ENCODE data around the gene ZBTB7A. TPM values are rescaled to one million over a fixed set of nuclear protein-coding genes. Genes with fewer than 3 reads are reported as not detected.

Gene ZBTB7A
- total RNA-seq, 1 experiment from 2014 or later, result 25.9 TPM

DNA sequence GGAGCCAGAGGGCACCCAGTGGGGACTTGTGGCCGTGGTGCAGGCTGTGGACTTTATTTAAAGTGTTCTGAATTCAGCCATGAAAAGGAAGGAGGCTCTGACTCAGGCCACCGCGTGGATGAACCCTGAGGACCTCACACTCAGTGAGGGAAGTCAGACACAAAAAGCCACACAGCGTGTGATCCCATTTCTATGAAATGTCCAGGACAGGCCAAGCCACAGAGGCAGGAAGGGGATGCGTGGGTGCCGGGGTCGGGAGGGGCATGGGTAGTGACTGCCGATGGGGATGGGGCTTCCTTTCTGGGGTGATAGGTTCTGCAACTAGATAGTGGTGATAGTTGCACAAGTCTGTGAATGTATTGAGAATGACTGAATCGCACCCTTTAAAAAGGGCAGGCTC lies 8.7 kb upstream of the ZBTB7A start:
- ChIA-PET POLR2A (ENCODE audit: low non-redundant PET) (no interaction called here), CTCF (no interaction called here)
- Histone ChIP-seq H3K9me3 (ENCODE audit: low read depth, low read length, poor library complexity, severe bottlenecking) (no peaks in the 10 kb centered on the region), H3K36me3 (ENCODE audit: insufficient read depth, low read length, poor library complexity, severe bottlenecking) (no peaks in the 10 kb centered on the region), H3K4me1 (ENCODE audit: insufficient read depth, low read length, poor library complexity, severe bottlenecking) (peaks cover 5% of the 10 kb centered on the region), H3K27me3 (replicated peaks; ENCODE audit: insufficient read depth, low read depth, low read length, poor library complexity) (no peaks in the 10 kb centered on the region), H3K27ac (ENCODE audit: low read depth, low read length, poor library complexity, severe bottlenecking) (no peak overlapping the region), H3K4me3 (ENCODE audit: low read depth, low read length, poor library complexity, severe bottlenecking) (no peak overlapping the region)
- no TSS peak for BruUV-seq (replicated peaks)
- TF ChIP-seq CTCF (conservative IDR thresholded peaks at IDR 0.05; ENCODE audit: low read depth, low read length) (no peak), EZH2 (IDR thresholded peaks at IDR 0.05; ENCODE audit: borderline replicate concordance, low read depth, low read length, poor library complexity, severe bottlenecking) (no peak)
- intact Hi-C loops (cut with micrococcal nuclease; ENCODE audit: unreplicated experiment), result no loop called here
- DNase-seq (ENCODE audit: low spot score), result no peak

GRCh38 chr19:4071610-4072009 lies 4.9 kb upstream of the ZBTB7A start:
- Histone ChIP-seq H3K36me3 (ENCODE audit: insufficient read depth, low read length, poor library complexity, severe bottlenecking) (no peaks in the 10 kb centered on the region), H3K4me1 (ENCODE audit: insufficient read depth, low read length, poor library complexity, severe bottlenecking) (peaks cover 4% of the 10 kb centered on the region), H3K27ac (ENCODE audit: low read depth, low read length, poor library complexity, severe bottlenecking) (no peak overlapping the region), H3K9me3 (ENCODE audit: low read depth, low read length, poor library complexity, severe bottlenecking) (no peaks in the 10 kb centered on the region), H3K27me3 (replicated peaks; ENCODE audit: insufficient read depth, low read depth, low read length, poor library complexity) (no peaks in the 10 kb centered on the region), H3K4me3 (ENCODE audit: low read depth, low read length, poor library complexity, severe bottlenecking) (no peak overlapping the region)
- ChIA-PET CTCF (no interaction called here), POLR2A (ENCODE audit: low non-redundant PET) (no interaction called here)
- DNase-seq (ENCODE audit: low spot score), result no peak
- TF ChIP-seq CTCF (conservative IDR thresholded peaks at IDR 0.05; ENCODE audit: low read depth, low read length) (no peak), EZH2 (IDR thresholded peaks at IDR 0.05; ENCODE audit: borderline replicate concordance, low read depth, low read length, poor library complexity, severe bottlenecking) (no peak)
- BruUV-seq (replicated peaks), result no TSS peak
- intact Hi-C loops (cut with micrococcal nuclease; ENCODE audit: unreplicated experiment), result no loop called here

DNA sequence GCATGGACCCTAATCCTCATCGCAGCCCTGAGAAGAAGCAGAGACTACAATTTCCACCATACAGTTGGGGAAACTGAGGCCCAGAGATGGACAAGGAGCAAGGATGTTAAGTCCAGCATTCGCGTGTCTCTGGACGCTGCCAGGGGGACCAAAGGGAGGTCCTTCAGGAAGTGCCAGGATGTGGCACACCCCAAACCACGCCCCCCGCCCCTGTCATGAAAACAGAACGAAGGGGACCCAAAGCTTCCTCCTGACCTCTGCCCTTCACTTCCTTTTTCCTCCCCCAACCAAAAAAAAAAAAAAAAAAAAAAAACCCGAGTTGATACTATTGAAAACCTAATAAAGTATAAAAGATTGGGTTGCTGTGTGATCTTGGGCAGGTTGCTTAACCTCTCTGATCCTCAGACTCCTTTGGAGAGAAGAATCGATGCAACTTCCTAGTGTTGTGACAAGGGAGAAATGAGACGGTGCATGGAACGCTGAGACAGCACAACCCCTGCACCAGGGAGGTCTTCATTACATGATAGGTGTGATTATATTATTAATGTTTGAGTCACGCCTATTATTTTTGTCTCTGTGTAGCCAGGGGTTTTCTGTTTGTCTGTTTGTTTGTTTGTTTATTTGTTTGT lies 2.7 kb upstream of the ZBTB7A start:
- intact Hi-C loops (cut with micrococcal nuclease; ENCODE audit: unreplicated experiment), result no loop called here
- Histone ChIP-seq H3K4me1 (ENCODE audit: insufficient read depth, low read length, poor library complexity, severe bottlenecking) (peaks cover 4% of the 10 kb centered on the region), H3K36me3 (ENCODE audit: insufficient read depth, low read length, poor library complexity, severe bottlenecking) (no peaks in the 10 kb centered on the region), H3K9me3 (ENCODE audit: low read depth, low read length, poor library complexity, severe bottlenecking) (no peaks in the 10 kb centered on the region), H3K27me3 (replicated peaks; ENCODE audit: insufficient read depth, low read depth, low read length, poor library complexity) (no peaks in the 10 kb centered on the region), H3K27ac (ENCODE audit: low read depth, low read length, poor library complexity, severe bottlenecking) (no peak overlapping the region), H3K4me3 (ENCODE audit: low read depth, low read length, poor library complexity, severe bottlenecking) (no peak overlapping the region)
- no TSS peak for BruUV-seq (replicated peaks)
- TF ChIP-seq CTCF (conservative IDR thresholded peaks at IDR 0.05; ENCODE audit: low read depth, low read length) (no peak), EZH2 (IDR thresholded peaks at IDR 0.05; ENCODE audit: borderline replicate concordance, low read depth, low read length, poor library complexity, severe bottlenecking) (no peak)
- ChIA-PET POLR2A (ENCODE audit: low non-redundant PET) (no interaction called here), CTCF (no interaction called here)
- no peak for DNase-seq (ENCODE audit: low spot score)

Data from A673 (cell line).